ENCODE results near the gene CTDSP2. TPM values are rescaled to one million over a fixed set of nuclear protein-coding genes. Genes with fewer than 3 reads are reported as not detected.
"Not testable (repeated sequence)": the region's sequence is repeated elsewhere in the genome, so short reads cannot be mapped to it uniquely, and the experiment has no call there.

Gene CTDSP2
- total and polyA plus RNA-seq, 3 donors from 2014 or later, result 103 to 140 (median 123) TPM

GRCh38 chr12:57889500-57889989, 43.0 kb upstream of the CTDSP2 start:
- intact Hi-C loops (cut with DNase I; ENCODE audit: low total_unique reads), result no loop called here
- Histone ChIP-seq H3K4me3 (no peak overlapping the region), H3K9me3 (no peaks in the 10 kb centered on the region), H3K27ac (peak overlapping the region; percentile 85 to 89), H3K27me3 (no peaks in the 10 kb centered on the region), H3K36me3 (ENCODE audit: low read depth, missing control alignments) (no peaks in the 10 kb centered on the region), H3K4me1 (peaks cover 76% of the 10 kb centered on the region)
- no peak for TF ChIP-seq POLR2A (IDR thresholded peaks at IDR 0.05)
- TF ChIP-seq, protein P1, sequence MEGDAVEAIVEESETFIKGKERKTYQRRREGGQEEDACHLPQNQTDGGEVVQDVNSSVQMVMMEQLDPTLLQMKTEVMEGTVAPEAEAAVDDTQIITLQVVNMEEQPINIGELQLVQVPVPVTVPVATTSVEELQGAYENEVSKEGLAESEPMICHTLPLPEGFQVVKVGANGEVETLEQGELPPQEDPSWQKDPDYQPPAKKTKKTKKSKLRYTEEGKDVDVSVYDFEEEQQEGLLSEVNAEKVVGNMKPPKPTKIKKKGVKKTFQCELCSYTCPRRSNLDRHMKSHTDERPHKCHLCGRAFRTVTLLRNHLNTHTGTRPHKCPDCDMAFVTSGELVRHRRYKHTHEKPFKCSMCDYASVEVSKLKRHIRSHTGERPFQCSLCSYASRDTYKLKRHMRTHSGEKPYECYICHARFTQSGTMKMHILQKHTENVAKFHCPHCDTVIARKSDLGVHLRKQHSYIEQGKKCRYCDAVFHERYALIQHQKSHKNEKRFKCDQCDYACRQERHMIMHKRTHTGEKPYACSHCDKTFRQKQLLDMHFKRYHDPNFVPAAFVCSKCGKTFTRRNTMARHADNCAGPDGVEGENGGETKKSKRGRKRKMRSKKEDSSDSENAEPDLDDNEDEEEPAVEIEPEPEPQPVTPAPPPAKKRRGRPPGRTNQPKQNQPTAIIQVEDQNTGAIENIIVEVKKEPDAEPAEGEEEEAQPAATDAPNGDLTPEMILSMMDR (IDR thresholded peaks at IDR 0.05), result no peak
- WGBS, 2 donors, result 39 to 61% methylated on average over 10 of the region's 10 CpGs
- peak; percentile 67 for DNase-seq

GRCh38 chr12:57888409-57889157, 42.1 kb upstream of the CTDSP2 start:
- Histone ChIP-seq H3K4me3 (no peak overlapping the region), H3K4me1 (peaks cover 67% of the 10 kb centered on the region), H3K27me3 (no peaks in the 10 kb centered on the region), H3K9me3 (no peaks in the 10 kb centered on the region), H3K27ac (peak overlapping the region; percentile 85 to 89), H3K36me3 (ENCODE audit: low read depth, missing control alignments) (no peaks in the 10 kb centered on the region)
- intact Hi-C loops (cut with DNase I; ENCODE audit: low total_unique reads), result no loop called here
- 24 to 36% methylated on average over 15 of the region's 15 CpGs for WGBS, 2 donors
- peak; percentile 54 for DNase-seq
- TF ChIP-seq, protein P1 (IDR thresholded peaks at IDR 0.05), result no peak
- no peak for TF ChIP-seq POLR2A (IDR thresholded peaks at IDR 0.05)

DNA sequence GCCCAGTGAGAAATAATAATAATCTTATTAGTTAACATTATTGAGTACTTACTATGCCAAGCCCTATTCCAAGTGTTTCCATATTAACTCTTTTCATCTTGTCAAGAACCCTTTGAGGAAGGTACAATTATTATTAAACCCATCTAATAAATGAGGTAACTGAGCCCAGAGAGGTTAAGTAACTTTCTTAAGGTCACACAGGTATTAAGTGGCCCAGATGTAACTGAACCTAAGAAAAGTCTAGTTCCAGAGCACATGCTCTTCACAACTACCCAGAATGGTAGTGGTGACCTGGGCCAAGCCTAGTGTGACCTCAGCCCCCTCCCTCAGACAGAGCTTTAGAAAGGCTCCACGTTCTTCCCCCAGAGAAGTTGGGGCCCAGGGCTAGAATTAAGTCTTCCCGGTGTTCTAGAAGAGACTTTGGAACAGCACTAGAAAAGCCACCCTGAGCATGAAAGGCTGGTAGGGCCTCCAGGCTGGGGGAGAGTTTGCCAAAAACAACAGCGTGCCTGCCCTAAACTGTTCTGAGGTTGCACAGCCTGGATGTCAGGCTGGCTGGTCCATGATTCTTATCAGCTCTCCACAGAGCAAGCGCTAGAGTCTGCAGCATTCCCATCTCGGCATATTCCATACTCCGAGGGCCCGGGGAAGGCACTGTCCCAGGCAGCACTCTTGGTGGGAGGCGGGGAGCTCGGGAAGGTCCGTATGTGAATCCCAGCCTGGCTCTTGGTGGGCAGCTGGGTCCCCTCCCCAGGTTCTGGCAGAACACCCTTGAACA, 41.3 kb upstream of the CTDSP2 start:
- intact Hi-C loops (cut with DNase I; ENCODE audit: low total_unique reads), result no loop called here
- TF ChIP-seq POLR2A (IDR thresholded peaks at IDR 0.05), result no peak
- TF ChIP-seq, protein P1 (IDR thresholded peaks at IDR 0.05), result no peak
- Histone ChIP-seq H3K4me3 (no peak overlapping the region), H3K4me1 (peaks cover 59% of the 10 kb centered on the region), H3K27ac (peak overlapping the region; percentile 43 to 89), H3K27me3 (no peaks in the 10 kb centered on the region), H3K9me3 (no peaks in the 10 kb centered on the region), H3K36me3 (ENCODE audit: low read depth, missing control alignments) (no peaks in the 10 kb centered on the region)
- 27 to 42% methylated on average over 10 of the region's 10 CpGs for WGBS, 2 donors
- DNase-seq, result no peak

DNA sequence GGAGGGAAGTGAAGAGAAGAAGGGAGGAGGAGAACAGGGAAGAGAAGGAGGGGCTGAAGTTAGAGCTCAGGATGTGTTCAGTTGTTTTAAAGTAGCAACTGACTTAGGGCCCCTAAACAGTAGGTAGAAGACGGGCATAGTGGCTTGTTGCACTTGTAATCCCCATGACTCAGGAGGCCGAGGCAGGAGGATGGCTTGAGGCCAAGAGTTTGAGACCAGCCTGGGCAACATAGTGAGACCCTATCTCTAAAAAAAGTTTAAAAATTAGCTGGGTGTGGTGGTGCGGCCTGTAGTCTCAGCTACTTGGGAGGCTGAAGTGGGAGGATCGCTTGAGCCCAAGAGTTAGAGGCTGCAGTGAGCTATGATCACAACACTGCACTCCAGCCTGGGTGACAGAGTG, 40.4 kb upstream of the CTDSP2 start:
- H3K4me3 ChIP-seq; intact Hi-C loops (cut with DNase I; ENCODE audit: low total_unique reads); H3K36me3 ChIP-seq (ENCODE audit: low read depth, missing control alignments); H3K9me3 ChIP-seq; H3K27ac ChIP-seq; DNase-seq; H3K27me3 ChIP-seq: not testable (repeated sequence)
- H3K4me1 ChIP-seq, result peaks cover 50% of the 10 kb centered on the region
- 89 to 98% methylated on average over 4 of the region's 4 CpGs for WGBS, 2 donors

GRCh38 chr12:57886542-57886941, 40.0 kb upstream of the CTDSP2 start:
- WGBS, 2 donors, result 89 to 90% methylated on average over 2 of the region's 2 CpGs
- Histone ChIP-seq H3K27ac (no peak overlapping the region), H3K27me3 (no peaks in the 10 kb centered on the region), H3K36me3 (ENCODE audit: low read depth, missing control alignments) (no peaks in the 10 kb centered on the region), H3K4me3 (no peak overlapping the region), H3K9me3 (no peaks in the 10 kb centered on the region), H3K4me1 (peaks cover 50% of the 10 kb centered on the region)
- intact Hi-C loops (cut with DNase I; ENCODE audit: low total_unique reads), result no loop called here
- no peak for DNase-seq
- no peak for TF ChIP-seq POLR2A (IDR thresholded peaks at IDR 0.05)
- TF ChIP-seq, protein P1 (IDR thresholded peaks at IDR 0.05), result no peak
